ENCODE data around the gene CHIA. TPM values are rescaled to one million over a fixed set of nuclear protein-coding genes. Genes with fewer than 3 reads are reported as not detected.

CHIA gene
- total and polyA plus RNA-seq, 7 donors = not detected

DNA sequence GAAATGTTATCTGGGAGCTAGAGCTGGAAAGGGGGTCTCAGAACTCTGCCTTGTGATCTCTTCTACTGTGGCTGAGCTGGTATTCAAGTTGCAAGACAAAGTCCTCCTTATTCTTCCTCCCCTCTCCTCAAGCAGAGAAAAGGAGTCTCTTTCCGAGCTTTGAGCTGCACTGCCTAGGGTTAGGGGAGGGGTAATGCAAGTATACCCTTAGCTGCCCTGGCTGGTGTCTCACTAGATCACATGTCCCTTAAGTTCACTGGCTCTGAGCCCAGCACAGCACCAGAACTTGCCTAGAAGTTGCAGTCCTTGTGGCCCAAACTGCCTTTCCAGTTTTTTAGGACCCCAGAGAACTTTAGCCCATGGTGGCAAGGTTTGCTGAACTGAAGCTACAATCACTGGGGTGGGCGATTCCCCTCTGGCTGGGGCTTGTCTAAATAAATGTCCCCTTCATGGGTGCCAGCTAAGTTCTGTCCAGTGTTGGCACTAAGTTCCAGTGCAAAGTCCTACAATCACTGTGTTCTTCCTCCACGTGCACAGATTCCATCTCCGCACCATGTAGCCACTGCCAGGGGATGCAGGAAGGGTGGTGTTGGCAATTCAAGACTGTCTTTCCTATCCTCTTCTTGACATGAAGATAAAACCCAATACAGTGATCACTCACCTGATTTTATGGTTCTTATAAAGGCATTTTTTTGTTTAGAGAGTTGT, 22.7 kb upstream of the CHIA start:
- no peak overlapping the region for H3K4me3 ChIP-seq
- H3K9me3 ChIP-seq = no peaks in the 10 kb centered on the region
- 74 to 86% methylated on average over 4 of the region's 4 CpGs for WGBS, 2 donors
- H3K27ac ChIP-seq = no peak overlapping the region
- TF ChIP-seq POLR2AphosphoS5 (IDR thresholded peaks at IDR 0.05) = no peak
- TF ChIP-seq, protein P1, sequence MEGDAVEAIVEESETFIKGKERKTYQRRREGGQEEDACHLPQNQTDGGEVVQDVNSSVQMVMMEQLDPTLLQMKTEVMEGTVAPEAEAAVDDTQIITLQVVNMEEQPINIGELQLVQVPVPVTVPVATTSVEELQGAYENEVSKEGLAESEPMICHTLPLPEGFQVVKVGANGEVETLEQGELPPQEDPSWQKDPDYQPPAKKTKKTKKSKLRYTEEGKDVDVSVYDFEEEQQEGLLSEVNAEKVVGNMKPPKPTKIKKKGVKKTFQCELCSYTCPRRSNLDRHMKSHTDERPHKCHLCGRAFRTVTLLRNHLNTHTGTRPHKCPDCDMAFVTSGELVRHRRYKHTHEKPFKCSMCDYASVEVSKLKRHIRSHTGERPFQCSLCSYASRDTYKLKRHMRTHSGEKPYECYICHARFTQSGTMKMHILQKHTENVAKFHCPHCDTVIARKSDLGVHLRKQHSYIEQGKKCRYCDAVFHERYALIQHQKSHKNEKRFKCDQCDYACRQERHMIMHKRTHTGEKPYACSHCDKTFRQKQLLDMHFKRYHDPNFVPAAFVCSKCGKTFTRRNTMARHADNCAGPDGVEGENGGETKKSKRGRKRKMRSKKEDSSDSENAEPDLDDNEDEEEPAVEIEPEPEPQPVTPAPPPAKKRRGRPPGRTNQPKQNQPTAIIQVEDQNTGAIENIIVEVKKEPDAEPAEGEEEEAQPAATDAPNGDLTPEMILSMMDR (IDR thresholded peaks at IDR 0.05) = no peak
- TF ChIP-seq POLR2A (IDR thresholded peaks at IDR 0.05) = no peak
- no peak for TF ChIP-seq EP300 (IDR thresholded peaks at IDR 0.05)
- no peak for DNase-seq
- peaks cover 6 to 31% (median 20%) of the 10 kb centered on the region in 3 donors for H3K27me3 ChIP-seq
- no peaks in the 10 kb centered on the region for H3K36me3 ChIP-seq
- intact Hi-C loops (cut with DNase I) = no loop called here
- H3K4me1 ChIP-seq = peaks cover 0 to 7% (median 0%) of the 10 kb centered on the region in 4 donors

DNA sequence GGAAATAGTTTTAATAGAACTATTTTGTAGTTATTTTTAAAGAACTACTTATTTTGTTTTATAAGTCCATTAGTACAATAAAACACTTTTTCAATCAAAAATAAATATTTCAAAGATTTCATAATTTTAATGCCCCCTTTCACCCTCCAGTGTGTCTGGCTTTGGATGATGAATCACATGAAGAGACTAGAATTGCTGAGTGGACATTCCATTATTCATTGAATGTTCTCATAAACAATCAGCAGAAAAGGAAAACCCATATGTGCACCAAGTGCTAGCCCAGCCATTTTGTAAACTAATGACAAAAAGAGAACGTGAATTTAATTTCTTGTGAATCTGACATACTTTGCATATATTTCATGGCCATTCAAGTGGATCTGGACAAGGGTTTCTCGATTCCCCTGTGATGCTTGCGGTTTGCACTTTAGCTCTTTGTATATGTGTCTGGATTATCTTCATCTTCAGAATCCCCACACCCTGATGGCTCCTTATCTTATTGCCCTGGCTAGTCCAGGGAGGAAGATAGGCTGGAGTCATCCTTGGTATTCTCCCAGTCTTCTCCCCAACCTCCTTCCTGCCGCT, 20.7 kb upstream of the CHIA start:
- 81 to 88% methylated on average over 4 of the region's 4 CpGs for WGBS, 2 donors
- Histone ChIP-seq H3K27ac (no peak overlapping the region), H3K27me3 (peaks cover 6 to 31% (median 20%) of the 10 kb centered on the region in 3 donors), H3K4me3 (no peak overlapping the region), H3K36me3 (no peaks in the 10 kb centered on the region), H3K4me1 (peaks cover 0 to 7% (median 0%) of the 10 kb centered on the region in 4 donors), H3K9me3 (no peaks in the 10 kb centered on the region)
- no peak for DNase-seq
- intact Hi-C loops (cut with DNase I) = no loop called here
- TF ChIP-seq EP300 (IDR thresholded peaks at IDR 0.05) (no peak), POLR2AphosphoS5 (IDR thresholded peaks at IDR 0.05) (no peak), POLR2A (IDR thresholded peaks at IDR 0.05) (no peak)
- TF ChIP-seq, protein P1 (IDR thresholded peaks at IDR 0.05) = no peak

DNA sequence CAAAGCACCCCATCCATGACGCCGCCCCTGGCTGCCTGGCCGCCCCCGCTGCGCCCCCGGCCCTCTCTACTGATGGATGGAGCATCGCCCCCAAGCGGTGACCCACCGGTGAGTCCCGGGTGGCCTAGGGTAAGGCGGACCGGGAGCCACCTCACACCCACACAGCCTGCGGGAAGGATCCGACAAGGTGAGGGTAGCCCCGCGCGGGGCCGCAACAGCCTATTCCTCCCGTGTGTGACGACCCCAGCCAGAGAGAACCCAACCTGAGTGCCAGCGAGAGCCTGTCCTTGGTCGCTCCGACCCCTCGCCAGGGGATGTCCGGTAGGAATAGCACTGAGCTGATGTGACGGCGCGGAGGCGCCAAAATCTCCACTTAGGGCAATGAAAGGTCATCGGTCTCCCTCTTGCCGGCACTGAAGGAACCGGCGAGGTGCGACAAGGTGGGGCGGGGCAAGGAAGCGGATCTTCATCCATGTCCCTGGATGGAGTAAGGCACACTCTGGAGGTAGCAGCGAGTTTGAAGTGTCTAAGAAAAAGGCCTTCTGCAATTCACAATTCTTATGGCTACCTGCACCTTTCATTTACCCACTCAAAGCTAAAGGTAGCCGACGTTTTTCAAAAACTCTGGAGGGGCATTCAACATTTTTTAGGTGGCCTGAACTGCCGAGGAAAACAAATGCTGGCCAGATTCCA, 19.7 kb upstream of the CHIA start:
- Histone ChIP-seq H3K9me3 (no peaks in the 10 kb centered on the region), H3K4me1 (peaks cover 0 to 7% (median 0%) of the 10 kb centered on the region in 4 donors), H3K4me3 (no peak overlapping the region), H3K27me3 (peaks cover 6 to 31% (median 20%) of the 10 kb centered on the region in 3 donors), H3K36me3 (no peaks in the 10 kb centered on the region), H3K27ac (no peak overlapping the region)
- WGBS, 2 donors = 9 to 57% methylated on average over 40 of the region's 40 CpGs
- no peak for TF ChIP-seq POLR2A (IDR thresholded peaks at IDR 0.05)
- DNase-seq = no peak
- intact Hi-C loops (cut with DNase I) = no loop called here

DNA sequence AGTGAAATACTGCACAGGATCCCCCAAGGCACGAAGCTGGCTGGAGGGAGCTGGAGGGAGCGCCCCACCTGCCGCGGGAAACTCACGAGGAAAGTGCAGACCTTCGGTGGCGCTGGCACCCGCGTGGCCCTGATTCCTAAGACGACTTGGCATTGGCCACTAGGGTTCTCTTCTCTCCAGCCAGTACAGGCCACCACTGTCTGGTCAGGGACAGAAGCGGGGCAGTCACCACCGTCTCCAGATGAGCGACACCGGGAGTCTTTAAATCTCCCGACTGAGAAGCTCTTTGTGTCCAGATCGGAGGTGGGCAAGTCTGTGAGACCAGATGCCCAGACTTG, 19.2 kb upstream of the CHIA start:
- Histone ChIP-seq H3K36me3 (no peaks in the 10 kb centered on the region), H3K27ac (no peak overlapping the region), H3K4me3 (no peak overlapping the region), H3K4me1 (peaks cover 0 to 7% (median 0%) of the 10 kb centered on the region in 4 donors), H3K9me3 (no peaks in the 10 kb centered on the region), H3K27me3 (peaks cover 6 to 31% (median 20%) of the 10 kb centered on the region in 3 donors)
- WGBS, 2 donors = 20 to 61% methylated on average over 16 of the region's 16 CpGs
- TF ChIP-seq POLR2A (IDR thresholded peaks at IDR 0.05) = no peak
- no peak for TF ChIP-seq EP300 (IDR thresholded peaks at IDR 0.05)
- no peak for TF ChIP-seq POLR2AphosphoS5 (IDR thresholded peaks at IDR 0.05)
- intact Hi-C loops (cut with DNase I) = no loop called here
- no peak for DNase-seq

DNA sequence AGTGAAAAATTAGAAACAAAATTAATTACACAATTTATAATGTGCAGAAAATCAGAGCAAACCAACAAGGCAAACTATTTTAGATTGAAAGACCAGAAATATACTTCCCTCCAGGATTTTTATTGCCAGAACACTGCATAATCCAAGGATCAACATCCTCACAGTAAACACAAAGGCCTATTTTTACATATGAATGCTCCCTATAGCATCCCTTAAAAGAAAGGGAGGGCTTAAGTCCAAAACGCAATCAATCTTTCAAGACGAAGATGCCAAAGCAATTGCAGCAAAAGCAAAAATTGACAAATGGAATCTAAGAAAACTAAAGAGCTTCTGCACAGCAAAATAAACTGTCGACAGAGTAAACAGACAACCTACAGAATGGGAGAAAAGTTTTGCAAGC, 18.6 kb upstream of the CHIA start:
- Histone ChIP-seq H3K36me3 (no peaks in the 10 kb centered on the region), H3K27ac (no peak overlapping the region), H3K9me3 (no peaks in the 10 kb centered on the region), H3K4me3 (no peak overlapping the region), H3K27me3 (peaks cover 6 to 31% (median 20%) of the 10 kb centered on the region in 3 donors), H3K4me1 (peaks cover 0 to 7% (median 0%) of the 10 kb centered on the region in 4 donors)
- TF ChIP-seq, protein P1 (IDR thresholded peaks at IDR 0.05) = no peak
- TF ChIP-seq POLR2AphosphoS5 (IDR thresholded peaks at IDR 0.05) (no peak), EP300 (IDR thresholded peaks at IDR 0.05) (no peak), POLR2A (IDR thresholded peaks at IDR 0.05) (no peak)
- DNase-seq = no peak
- 67 to 73% methylated on average over 3 of the region's 3 CpGs for WGBS, 2 donors
- intact Hi-C loops (cut with DNase I) = no loop called here

Data from sigmoid colon (tissue), 7 donors.